K562 (cell line): ENCODE measurements around the gene MAP3K19. TPM values are rescaled to one million over a fixed set of nuclear protein-coding genes. Genes with fewer than 3 reads are reported as not detected.

Experiments
- CBX5 ChIP-seq: IDR thresholded peaks from 2 replicates; pipeline ENCODE4 v1.6.1; 2014; ENCODE audit warnings: low read depth, borderline replicate concordance
- DMBX1 ChIP-seq: fragments of 250-450 bp; sonication (Bioruptor Pico); IDR thresholded peaks from 2 replicates; pipeline ENCODE4 v1.8.0; 2022; ENCODE audit warnings: inconsistent platforms, mild to moderate bottlenecking, moderate library complexity, borderline replicate concordance
- NR2C1 ChIP-seq, 2 experiments: fragments of 450-650 bp; IDR thresholded peaks; 2 replicates each; pipeline ENCODE4 v1.6.1; 2017; ENCODE audit warnings: mild to moderate bottlenecking in 2 of 2, antibody characterized with exemption in 1 of 2, inconsistent platforms in 1 of 2, missing compliant biosample characterization in 1 of 2, missing genetic modification characterization in 1 of 2
- PCBP2 ChIP-seq: fragments of 200-400 bp; formaldehyde crosslinking; IDR thresholded peaks from 2 replicates; pipeline ENCODE4 v1.6.1; 2018; ENCODE audit warnings: low read length, low read depth, mild to moderate bottlenecking, moderate library complexity; ENCODE audit not compliant: poor library complexity, severe bottlenecking
- PPARD ChIP-seq: fragments of 250-450 bp; sonication (Bioruptor Pico); IDR thresholded peaks from 2 replicates; pipeline ENCODE4 v1.8.0; 2022; ENCODE audit warnings: inconsistent platforms, mild to moderate bottlenecking, moderate library complexity
- SIRT6 ChIP-seq: IDR thresholded peaks from one replicate; pipeline ENCODE4 v1.6.1; 2012; ENCODE audit warnings: low read depth, mild to moderate bottlenecking, control low read depth, inconsistent platforms, low read length, moderate library complexity
- SIX5 ChIP-seq, 2 experiments: IDR thresholded peaks; 2 replicates each; pipeline ENCODE4 v1.6.1; 2011; ENCODE audit warnings: low read length in 2 of 2, borderline replicate concordance in 1 of 2, low read depth in 1 of 2, mild to moderate bottlenecking in 1 of 2, moderate library complexity in 1 of 2; ENCODE audit not compliant: insufficient read depth in 1 of 2
- SMARCB1 ChIP-seq: IDR thresholded peaks from 2 replicates; pipeline ENCODE4 v1.6.1; 2011; ENCODE audit warnings: improper control_type of control experiment, low read depth; ENCODE audit not compliant: insufficient read length
- WHSC1 ChIP-seq: IDR thresholded peaks from one replicate; pipeline ENCODE4 v1.6.1; 2012; ENCODE audit warnings: low read length, control low read depth, inconsistent platforms
- ZNF143 ChIP-seq: sonication (generic); formaldehyde crosslinking; IDR thresholded peaks from 2 replicates; pipeline ENCODE4 v1.9.0; 2022; ENCODE audit warnings: mild to moderate bottlenecking, missing genetic modification reagents
- ZNF212 ChIP-seq: fragments of 450-650 bp; formaldehyde crosslinking; IDR thresholded peaks from 2 replicates; pipeline ENCODE4 v1.4.0; 2020; ENCODE audit warnings: mild to moderate bottlenecking
- ZNF253 ChIP-seq: fragments of 250-450 bp; sonication (Bioruptor Pico); conservative IDR thresholded peaks from 2 replicates; pipeline ENCODE4 v1.6.1; 2021; ENCODE audit warnings: mild to moderate bottlenecking
- polyA plus RNA-seq, 8 experiments: library from polyadenylated mRNA; depleted of rRNA in 4 of 8; stranded (reverse) in 5 of 8; unstranded in 3 of 8; fragments of >200 nt; fragmentation: Nextera tagmentation in 2 of 8; fragmentation: Illumina TruSeq in 1 of 8; extraction: Ambion mirVana in 2 of 8; extraction: Trizol in 1 of 8; gene quantifications; 2 replicates each; pipeline versions ENCODE4 v1.2.1 to v1.2.3, GENCODE V29; 2011 to 2014; ENCODE audit warnings: inconsistent platforms in 1 of 8, missing spikeins in 1 of 8
- total RNA-seq, 7 experiments: library from RNA; depleted of rRNA in 6 of 7; stranded (reverse); fragments of >200 nt in 6 of 7; fragmentation: Illumina TruSeq in 2 of 7; extraction: Trizol in 2 of 7; gene quantifications; 2 replicates each; pipeline versions ENCODE4 v1.2.1 to v1.2.3, GENCODE V29; 2011 to 2021; ENCODE audit warnings: low replicate concordance in 1 of 7
- TF ChIP-seq, protein P1 (sequence below): sonication (generic); formaldehyde crosslinking; IDR thresholded peaks from 2 replicates; pipeline ENCODE4 v1.8.1; 2023; ENCODE audit warnings: missing genetic modification reagents, mild to moderate bottlenecking, borderline replicate concordance
- TF ChIP-seq, protein P2 (sequence below): sonication (generic); formaldehyde crosslinking; IDR thresholded peaks from 2 replicates; pipeline ENCODE4 v1.8.0; 2022; ENCODE audit warnings: missing genetic modification reagents, mild to moderate bottlenecking, moderate library complexity, borderline replicate concordance
- TF ChIP-seq, protein P3 (sequence below): fragments of 450-650 bp; formaldehyde crosslinking; IDR thresholded peaks from 2 replicates; pipeline ENCODE4 v1.4.0; 2020; ENCODE audit warnings: mild to moderate bottlenecking, moderate library complexity
- TF ChIP-seq, protein P4 (sequence below), 2 experiments: IDR thresholded peaks; 2 replicates each; pipeline ENCODE4 v1.6.1; 2011; ENCODE audit warnings: borderline replicate concordance in 1 of 2, control low read depth in 1 of 2, low read depth in 1 of 2, low read length in 1 of 2, mild to moderate bottlenecking in 1 of 2, mixed read lengths in 1 of 2, moderate library complexity in 1 of 2; ENCODE audit not compliant: insufficient read depth in 1 of 2, insufficient read length in 1 of 2, poor library complexity in 1 of 2, severe bottlenecking in 1 of 2; ENCODE audit errors: extremely low read depth in 1 of 2

The MAP3K19 gene
- total and polyA plus RNA-seq, 9 of the 15 experiments (the other 6 are each of a cell fraction or from before 2014, with no cell fraction given) = 0.29 TPM; not detected in 8

DNA sequence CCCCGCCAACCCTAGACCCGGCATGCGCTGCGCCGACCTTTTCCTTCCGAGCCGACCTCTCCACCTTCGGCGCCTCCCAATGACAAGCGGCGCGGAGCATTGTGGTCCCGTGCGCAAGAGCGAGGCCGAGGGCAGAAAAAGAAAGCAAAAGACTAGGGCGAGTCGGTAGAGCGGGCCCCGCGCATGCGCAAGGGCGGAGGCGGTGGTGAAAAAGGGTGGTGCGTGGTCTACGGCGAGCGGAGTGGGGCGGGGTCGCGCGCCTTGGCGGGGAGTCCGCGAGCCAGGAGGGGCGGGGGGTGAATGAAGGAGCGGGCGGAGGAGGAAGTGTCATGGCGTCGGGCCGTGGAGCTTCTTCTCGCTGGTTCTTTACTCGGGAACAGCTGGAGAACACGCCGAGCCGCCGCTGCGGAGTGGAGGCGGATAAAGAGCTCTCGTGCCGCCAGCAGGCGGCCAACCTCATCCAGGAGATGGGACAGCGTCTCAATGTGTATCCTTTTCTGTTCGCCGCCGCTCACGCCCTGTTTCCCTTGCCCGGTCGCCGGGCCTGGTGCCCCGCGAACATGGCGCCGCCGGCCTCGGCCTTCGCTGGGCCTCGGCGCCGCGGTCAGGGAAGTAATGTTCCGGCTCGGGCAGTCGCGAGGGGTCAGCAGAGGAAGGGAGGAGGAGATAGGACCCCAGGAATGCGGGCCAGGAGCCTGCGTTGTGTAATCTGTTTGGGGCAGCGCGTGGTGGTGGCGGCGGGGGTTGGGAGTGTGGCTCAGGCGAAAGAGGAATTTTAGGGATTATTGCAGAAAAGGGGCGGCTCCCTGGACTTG lies 128.5 kb downstream of the MAP3K19 start, which contains the start of gene CCNT2 (continued):
- TF ChIP-seq PCBP2 (no peak), NR2C1 (IDR thresholded peaks at IDR 0.05) (peak; percentile 94), NR2C1 (tag; IDR thresholded peaks at IDR 0.05) (peak; percentile 96), WHSC1 (no peak), PPARD (CRISPR knock-in tag) (no peak), SMARCB1 (no peak), SIX5 (IDR thresholded peaks at IDR 0.05; ENCODE audit: borderline replicate concordance in 1 of 2, insufficient read depth in 1 of 2, low read depth in 1 of 2, low read length in 2 of 2) (peak; percentile 23 to 41; a peak in 3 of 4 replicates), SIRT6 (no peak), ZNF212 (CRISPR knock-in tag) (no peak), ZNF143 (peak; percentile 84), ZNF253 (CRISPR knock-in tag) (no peak), DMBX1 (CRISPR knock-in tag) (no peak), CBX5 (no peak)
- TF ChIP-seq, protein P1, sequence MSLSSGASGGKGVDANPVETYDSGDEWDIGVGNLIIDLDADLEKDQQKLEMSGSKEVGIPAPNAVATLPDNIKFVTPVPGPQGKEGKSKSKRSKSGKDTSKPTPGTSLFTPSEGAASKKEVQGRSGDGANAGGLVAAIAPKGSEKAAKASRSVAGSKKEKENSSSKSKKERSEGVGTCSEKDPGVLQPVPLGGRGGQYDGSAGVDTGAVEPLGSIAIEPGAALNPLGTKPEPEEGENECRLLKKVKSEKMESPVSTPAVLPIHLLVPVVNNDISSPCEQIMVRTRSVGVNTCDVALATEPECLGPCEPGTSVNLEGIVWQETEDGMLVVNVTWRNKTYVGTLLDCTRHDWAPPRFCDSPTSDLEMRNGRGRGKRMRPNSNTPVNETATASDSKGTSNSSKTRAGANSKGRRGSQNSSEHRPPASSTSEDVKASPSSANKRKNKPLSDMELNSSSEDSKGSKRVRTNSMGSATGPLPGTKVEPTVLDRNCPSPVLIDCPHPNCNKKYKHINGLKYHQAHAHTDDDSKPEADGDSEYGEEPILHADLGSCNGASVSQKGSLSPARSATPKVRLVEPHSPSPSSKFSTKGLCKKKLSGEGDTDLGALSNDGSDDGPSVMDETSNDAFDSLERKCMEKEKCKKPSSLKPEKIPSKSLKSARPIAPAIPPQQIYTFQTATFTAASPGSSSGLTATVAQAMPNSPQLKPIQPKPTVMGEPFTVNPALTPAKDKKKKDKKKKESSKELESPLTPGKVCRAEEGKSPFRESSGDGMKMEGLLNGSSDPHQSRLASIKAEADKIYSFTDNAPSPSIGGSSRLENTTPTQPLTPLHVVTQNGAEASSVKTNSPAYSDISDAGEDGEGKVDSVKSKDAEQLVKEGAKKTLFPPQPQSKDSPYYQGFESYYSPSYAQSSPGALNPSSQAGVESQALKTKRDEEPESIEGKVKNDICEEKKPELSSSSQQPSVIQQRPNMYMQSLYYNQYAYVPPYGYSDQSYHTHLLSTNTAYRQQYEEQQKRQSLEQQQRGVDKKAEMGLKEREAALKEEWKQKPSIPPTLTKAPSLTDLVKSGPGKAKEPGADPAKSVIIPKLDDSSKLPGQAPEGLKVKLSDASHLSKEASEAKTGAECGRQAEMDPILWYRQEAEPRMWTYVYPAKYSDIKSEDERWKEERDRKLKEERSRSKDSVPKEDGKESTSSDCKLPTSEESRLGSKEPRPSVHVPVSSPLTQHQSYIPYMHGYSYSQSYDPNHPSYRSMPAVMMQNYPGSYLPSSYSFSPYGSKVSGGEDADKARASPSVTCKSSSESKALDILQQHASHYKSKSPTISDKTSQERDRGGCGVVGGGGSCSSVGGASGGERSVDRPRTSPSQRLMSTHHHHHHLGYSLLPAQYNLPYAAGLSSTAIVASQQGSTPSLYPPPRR (CRISPR knock-in tag) = no peak
- TF ChIP-seq, protein P2, sequence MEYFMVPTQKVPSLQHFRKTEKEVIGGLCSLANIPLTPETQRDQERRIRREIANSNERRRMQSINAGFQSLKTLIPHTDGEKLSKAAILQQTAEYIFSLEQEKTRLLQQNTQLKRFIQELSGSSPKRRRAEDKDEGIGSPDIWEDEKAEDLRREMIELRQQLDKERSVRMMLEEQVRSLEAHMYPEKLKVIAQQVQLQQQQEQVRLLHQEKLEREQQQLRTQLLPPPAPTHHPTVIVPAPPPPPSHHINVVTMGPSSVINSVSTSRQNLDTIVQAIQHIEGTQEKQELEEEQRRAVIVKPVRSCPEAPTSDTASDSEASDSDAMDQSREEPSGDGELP (CRISPR knock-in tag) = peak; percentile 89
- TF ChIP-seq, protein P3, sequence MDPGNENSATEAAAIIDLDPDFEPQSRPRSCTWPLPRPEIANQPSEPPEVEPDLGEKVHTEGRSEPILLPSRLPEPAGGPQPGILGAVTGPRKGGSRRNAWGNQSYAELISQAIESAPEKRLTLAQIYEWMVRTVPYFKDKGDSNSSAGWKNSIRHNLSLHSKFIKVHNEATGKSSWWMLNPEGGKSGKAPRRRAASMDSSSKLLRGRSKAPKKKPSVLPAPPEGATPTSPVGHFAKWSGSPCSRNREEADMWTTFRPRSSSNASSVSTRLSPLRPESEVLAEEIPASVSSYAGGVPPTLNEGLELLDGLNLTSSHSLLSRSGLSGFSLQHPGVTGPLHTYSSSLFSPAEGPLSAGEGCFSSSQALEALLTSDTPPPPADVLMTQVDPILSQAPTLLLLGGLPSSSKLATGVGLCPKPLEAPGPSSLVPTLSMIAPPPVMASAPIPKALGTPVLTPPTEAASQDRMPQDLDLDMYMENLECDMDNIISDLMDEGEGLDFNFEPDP (CRISPR knock-in tag) = no peak
- TF ChIP-seq, protein P4, sequence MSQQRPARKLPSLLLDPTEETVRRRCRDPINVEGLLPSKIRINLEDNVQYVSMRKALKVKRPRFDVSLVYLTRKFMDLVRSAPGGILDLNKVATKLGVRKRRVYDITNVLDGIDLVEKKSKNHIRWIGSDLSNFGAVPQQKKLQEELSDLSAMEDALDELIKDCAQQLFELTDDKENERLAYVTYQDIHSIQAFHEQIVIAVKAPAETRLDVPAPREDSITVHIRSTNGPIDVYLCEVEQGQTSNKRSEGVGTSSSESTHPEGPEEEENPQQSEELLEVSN (IDR thresholded peaks at IDR 0.05; ENCODE audit: borderline replicate concordance in 1 of 2, extremely low read depth in 1 of 2, insufficient read depth in 1 of 2, insufficient read length in 1 of 2, low read depth in 1 of 2, low read length in 1 of 2, poor library complexity in 1 of 2, severe bottlenecking in 1 of 2) = no peak
